Spinal cord (tissue), 10 donors: Measurements from ENCODE around the gene PRKN. TPM values are rescaled to one million over a fixed set of nuclear protein-coding genes. Genes with fewer than 3 reads are reported as not detected.
A peak's percentile ranks its signal among the peaks of the same experiment; 100 is the strongest.

Experiments
- DNase-seq, 6 donors: peaks; one replicate each; pipeline versions ENCODE4 v3.0.0 to v3.0.0-alpha.2; 2013 to 2015; ENCODE audit warnings: low spot score in 6 of 6, low read depth in 4 of 6
- H3K27ac ChIP-seq: one replicate; pipeline ENCODE4 v1.5.1; 2013; ENCODE audit warnings: low read depth, low read length, control low read depth
- H3K27me3 ChIP-seq: one replicate; pipeline ENCODE4 v1.6.1; 2013; ENCODE audit warnings: low read length; ENCODE audit not compliant: control insufficient read depth, insufficient read depth
- H3K36me3 ChIP-seq: one replicate; pipeline ENCODE4 v1.6.1; 2013; ENCODE audit warnings: low read length; ENCODE audit not compliant: control insufficient read depth, insufficient read depth
- H3K4me1 ChIP-seq: one replicate; pipeline ENCODE4 v1.6.1; 2013; ENCODE audit warnings: low read length; ENCODE audit not compliant: control insufficient read depth, insufficient read depth
- H3K4me3 ChIP-seq: one replicate; pipeline ENCODE4 v1.5.1; 2013; ENCODE audit warnings: low read depth, low read length, control low read depth
- H3K9me3 ChIP-seq: one replicate; pipeline ENCODE4 v1.6.1; 2013; ENCODE audit warnings: low read length; ENCODE audit not compliant: control insufficient read depth, insufficient read depth
- WGBS: methylation state at CpG from one replicate; pipeline ENCODE4 v1.1.5; 2013; ENCODE audit warnings: missing lambda C conversion rate; ENCODE audit not compliant: insufficient coverage; 5-methylcytosine and 5-hydroxymethylcytosine counted together
- polyA plus RNA-seq, 2 donors: library from polyadenylated mRNA; unstranded; fragments of 120-200 nt; gene quantifications; one replicate each; pipeline ENCODE4 v1.2.1, GENCODE V29; 2013; ENCODE audit not compliant: insufficient read length in 2 of 2
- total RNA-seq, 2 donors: library from RNA; depleted of rRNA in 1 of 2; stranded (reverse); fragments of 120-200 nt in 1 of 2; fragments of >200 nt in 1 of 2; gene quantifications; one replicate each; pipeline versions ENCODE4 v1.2.3 to v1.2.4, GENCODE V29; 2013 to 2014
- donor health status: healthy.

The PRKN gene
- total and polyA plus RNA-seq, 4 donors = 7.4 to 9.5 (median 8.4) TPM

- H3K27me3 ChIP-seq = no peaks in the 10 kb centered on the region
- no peak for DNase-seq
- WGBS = no CpG with 5 or more reads among the region's 3 CpGs
- H3K4me1 ChIP-seq = no peaks in the 10 kb centered on the region
- no peaks in the 10 kb centered on the region for H3K36me3 ChIP-seq
- no peaks in the 10 kb centered on the region for H3K9me3 ChIP-seq
- H3K4me3 ChIP-seq = no peak overlapping the region
- H3K27ac ChIP-seq = no peak overlapping the region
These were observed 1275.3 kb downstream of the PRKN start for GRCh38 chr6:161452241-161452640.

- Histone ChIP-seq H3K36me3 (no peaks in the 10 kb centered on the region), H3K4me1 (peaks cover 19% of the 10 kb centered on the region), H3K27ac (no peak overlapping the region), H3K9me3 (no peaks in the 10 kb centered on the region), H3K4me3 (no peak overlapping the region), H3K27me3 (no peaks in the 10 kb centered on the region)
- no peak for DNase-seq
- whole genome bisulfite sequencing = 67% methylated on average over 1 of the region's 3 CpGs
These were observed 1278.0 kb downstream of the PRKN start for GRCh38 chr6:161449521-161449920.

GRCh38 chr6:161446949-161447348 lies 1280.6 kb downstream of the PRKN start:
- no peak overlapping the region for H3K4me3 ChIP-seq
- no peaks in the 10 kb centered on the region for H3K36me3 ChIP-seq
- H3K4me1 ChIP-seq = peaks cover 39% of the 10 kb centered on the region
- H3K27me3 ChIP-seq = no peaks in the 10 kb centered on the region
- WGBS = 39% methylated on average over 4 of the region's 7 CpGs
- no peak overlapping the region for H3K27ac ChIP-seq
- DNase-seq = peak in 2 of 6 donors; percentile 52 to 81
- H3K9me3 ChIP-seq = no peaks in the 10 kb centered on the region

GRCh38 chr6:161446296-161446925 lies 1281.2 kb downstream of the PRKN start:
- no peak overlapping the region for H3K27ac ChIP-seq
- peak in 1 of 6 donors; percentile 49 for DNase-seq
- no peaks in the 10 kb centered on the region for H3K27me3 ChIP-seq
- WGBS = 67% methylated on average over 2 of the region's 6 CpGs
- peaks cover 43% of the 10 kb centered on the region for H3K4me1 ChIP-seq
- H3K9me3 ChIP-seq = no peaks in the 10 kb centered on the region
- no peak overlapping the region for H3K4me3 ChIP-seq
- H3K36me3 ChIP-seq = no peaks in the 10 kb centered on the region

- H3K36me3 ChIP-seq = no peaks in the 10 kb centered on the region
- no peaks in the 10 kb centered on the region for H3K9me3 ChIP-seq
- no peaks in the 10 kb centered on the region for H3K27me3 ChIP-seq
- H3K4me1 ChIP-seq = peaks cover 49% of the 10 kb centered on the region
- H3K27ac ChIP-seq = peak overlapping the region; percentile 58
- H3K4me3 ChIP-seq = no peak overlapping the region
- peak in 2 of 6 donors; percentile 63 to 84 for DNase-seq
- 27% methylated on average over 17 of the region's 20 CpGs for whole genome bisulfite sequencing
These were observed 1282.4 kb downstream of the PRKN start for GRCh38 chr6:161445021-161445799.

GRCh38 chr6:161444464-161444863 lies 1283.1 kb downstream of the PRKN start:
- WGBS = 10% methylated on average over 13 of the region's 15 CpGs
- peaks cover 56% of the 10 kb centered on the region for H3K4me1 ChIP-seq
- H3K27me3 ChIP-seq = no peaks in the 10 kb centered on the region
- H3K4me3 ChIP-seq = peak overlapping the region; percentile 2
- H3K27ac ChIP-seq = peak overlapping the region; percentile 58
- no peaks in the 10 kb centered on the region for H3K9me3 ChIP-seq
- peak in 4 of 6 donors; percentile 66 to 95 (median 78) for DNase-seq
- H3K36me3 ChIP-seq = no peaks in the 10 kb centered on the region

GRCh38 chr6:161443848-161444247 lies 1283.7 kb downstream of the PRKN start:
- 21% methylated on average over 8 of the region's 8 CpGs for WGBS
- no peak overlapping the region for H3K4me3 ChIP-seq
- no peaks in the 10 kb centered on the region for H3K36me3 ChIP-seq
- H3K4me1 ChIP-seq = peaks cover 62% of the 10 kb centered on the region
- no peaks in the 10 kb centered on the region for H3K9me3 ChIP-seq
- H3K27ac ChIP-seq = peak overlapping the region; percentile 58
- no peaks in the 10 kb centered on the region for H3K27me3 ChIP-seq
- peak in 3 of 6 donors; percentile 47 to 94 (median 90) for DNase-seq

- Histone ChIP-seq H3K4me3 (no peak overlapping the region), H3K4me1 (peaks cover 62% of the 10 kb centered on the region), H3K9me3 (no peaks in the 10 kb centered on the region), H3K27ac (no peak overlapping the region), H3K36me3 (no peaks in the 10 kb centered on the region), H3K27me3 (no peaks in the 10 kb centered on the region)
- WGBS = 70% methylated on average over 15 of the region's 15 CpGs
- DNase-seq = no peak
These were observed 1285.1 kb downstream of the PRKN start for GRCh38 chr6:161442420-161442819.

GRCh38 chr6:161440299-161440698 lies 1287.3 kb downstream of the PRKN start:
- H3K4me1 ChIP-seq = peaks cover 56% of the 10 kb centered on the region
- no peak overlapping the region for H3K4me3 ChIP-seq
- peak in 1 of 6 donors; percentile 30 for DNase-seq
- WGBS = 60% methylated on average over 1 of the region's 4 CpGs
- H3K9me3 ChIP-seq = no peaks in the 10 kb centered on the region
- no peaks in the 10 kb centered on the region for H3K36me3 ChIP-seq
- no peaks in the 10 kb centered on the region for H3K27me3 ChIP-seq
- no peak overlapping the region for H3K27ac ChIP-seq

- H3K36me3 ChIP-seq = no peaks in the 10 kb centered on the region
- no peaks in the 10 kb centered on the region for H3K9me3 ChIP-seq
- H3K27ac ChIP-seq = peak overlapping the region; percentile 45
- WGBS = 13% methylated on average over 12 of the region's 12 CpGs
- H3K4me3 ChIP-seq = no peak overlapping the region
- H3K27me3 ChIP-seq = no peaks in the 10 kb centered on the region
- peak in 3 of 6 donors; percentile 70 to 94 (median 93) for DNase-seq
- peaks cover 47% of the 10 kb centered on the region for H3K4me1 ChIP-seq
These were observed 1288.5 kb downstream of the PRKN start for GRCh38 chr6:161439093-161439492.
